COLO668 (cell line): ENCODE measurements around the gene XPO4.
"Not testable (repeated sequence)": the region's sequence is repeated elsewhere in the genome, so short reads cannot be mapped to it uniquely, and the experiment has no call there.

Experiments
- DNase-seq: peaks from one replicate; lab custom pipeline; 2025; ENCODE audit not compliant: unreplicated experiment; lab: John Stamatoyannopoulos, UW

The XPO4 gene

DNA sequence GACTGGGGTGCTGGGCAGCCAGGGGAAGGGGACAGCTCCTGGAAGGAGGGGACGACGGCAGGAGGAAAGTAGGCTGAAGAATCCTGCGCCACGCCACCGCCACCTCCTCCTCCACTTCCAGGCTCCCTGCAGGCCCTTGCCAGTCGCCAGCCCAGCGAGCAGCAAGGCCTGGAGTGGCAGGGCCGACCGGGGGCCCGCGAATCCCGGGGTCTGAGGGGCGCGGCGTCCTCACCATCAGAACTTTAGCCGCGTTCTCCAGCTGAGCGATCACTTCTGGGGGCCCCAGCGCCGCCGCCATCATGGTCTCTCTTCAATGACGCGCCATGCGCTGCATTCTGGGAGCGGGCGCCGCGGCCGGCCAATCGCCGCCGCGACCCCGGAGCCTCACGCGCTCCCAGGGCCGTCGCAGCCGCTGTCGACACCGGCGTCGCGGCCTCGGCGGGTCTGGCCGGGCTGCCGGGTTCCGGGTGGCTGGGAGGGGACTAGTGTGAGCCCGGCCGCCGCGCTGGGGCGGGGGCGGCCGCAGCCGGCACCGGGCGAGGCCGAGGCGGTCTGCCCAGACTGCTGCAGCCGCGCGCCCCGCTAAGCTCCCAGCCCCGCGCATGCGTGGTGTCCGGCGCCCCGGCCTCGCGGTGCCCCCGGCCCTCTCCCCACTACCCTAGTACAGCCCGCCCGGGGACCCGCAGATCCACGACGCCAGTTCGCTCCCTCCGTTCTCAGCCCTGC is at the start of gene XPO4:
TSS of gene XPO4 (minus strand) at position 309 of the 726 bp plus-strand sequence. CDS start at position 301, 8 bp downstream.
- DNase-seq, result peak; percentile 98

DNA sequence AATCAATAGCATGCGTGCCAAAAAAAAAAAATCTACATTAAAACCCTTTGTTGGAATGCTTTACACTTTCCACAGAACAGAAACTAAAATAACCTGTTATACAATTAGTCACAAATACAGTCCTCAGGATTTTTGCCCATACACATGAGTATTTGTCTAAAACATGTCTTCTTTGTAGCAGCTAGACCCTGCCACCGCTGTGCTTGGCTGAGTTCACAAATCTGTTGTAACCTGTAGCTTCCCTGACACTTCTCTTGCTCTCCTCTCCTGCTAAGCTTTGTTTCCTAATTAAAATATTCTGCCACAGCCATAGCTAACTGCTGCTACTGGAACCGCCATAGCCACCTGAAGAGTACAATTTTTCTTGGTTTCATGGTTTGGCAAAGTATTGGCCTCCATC is 45.5 kb upstream of the XPO4 start:
- DNase-seq, result not testable (repeated sequence)

DNA sequence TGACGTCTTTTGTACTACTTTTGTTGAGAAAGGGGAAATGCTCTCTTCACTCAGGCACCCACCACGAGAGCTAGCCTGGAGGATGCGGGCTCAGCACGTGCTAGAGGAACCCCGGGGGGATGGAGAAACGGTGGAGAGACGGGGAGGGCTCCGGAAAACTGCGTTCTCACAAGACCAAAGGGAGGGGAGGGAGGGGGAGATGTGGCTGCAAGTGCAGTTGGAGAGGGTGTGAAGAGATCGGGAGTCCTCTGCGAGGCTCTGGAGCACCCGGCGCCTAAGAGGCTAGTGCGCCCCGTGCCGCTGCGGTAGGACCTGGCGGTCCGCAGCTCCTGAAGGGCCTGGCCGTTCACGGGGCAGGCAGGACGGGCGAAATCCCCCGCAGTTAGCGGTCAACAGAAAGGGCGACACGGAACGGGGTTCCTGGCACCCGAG is 43.4 kb upstream of the XPO4 start:
- no peak for DNase-seq

DNA sequence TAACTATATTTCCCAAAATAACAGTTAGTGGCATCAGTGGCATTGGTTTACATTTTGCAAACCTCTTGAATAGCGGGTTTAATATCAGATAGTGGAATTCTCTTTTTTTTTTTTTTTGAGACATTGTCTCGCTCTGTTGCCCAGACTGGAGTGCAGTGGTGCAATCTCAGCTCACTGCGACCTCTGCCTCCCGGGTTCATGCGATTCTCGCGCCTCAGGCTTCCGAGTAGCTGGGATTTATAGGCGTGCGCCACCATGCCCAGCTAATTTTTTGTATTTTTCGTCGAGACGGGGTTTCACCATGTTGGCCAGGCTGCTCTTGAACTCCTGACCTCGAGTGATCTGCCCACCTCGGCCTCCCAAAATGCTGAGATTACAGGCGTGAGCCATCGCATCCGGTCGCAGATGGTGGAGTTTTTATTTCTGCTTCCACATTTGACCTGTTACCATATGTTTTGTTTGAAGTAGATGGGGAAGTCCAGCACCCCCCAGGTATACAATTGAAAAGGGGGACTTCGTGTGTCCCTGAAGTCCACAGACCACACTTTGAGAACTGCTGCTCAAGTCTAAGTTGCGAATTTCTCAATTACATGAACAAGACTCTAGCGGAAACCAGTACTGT is 40.5 kb upstream of the XPO4 start:
- no peak for DNase-seq

DNA sequence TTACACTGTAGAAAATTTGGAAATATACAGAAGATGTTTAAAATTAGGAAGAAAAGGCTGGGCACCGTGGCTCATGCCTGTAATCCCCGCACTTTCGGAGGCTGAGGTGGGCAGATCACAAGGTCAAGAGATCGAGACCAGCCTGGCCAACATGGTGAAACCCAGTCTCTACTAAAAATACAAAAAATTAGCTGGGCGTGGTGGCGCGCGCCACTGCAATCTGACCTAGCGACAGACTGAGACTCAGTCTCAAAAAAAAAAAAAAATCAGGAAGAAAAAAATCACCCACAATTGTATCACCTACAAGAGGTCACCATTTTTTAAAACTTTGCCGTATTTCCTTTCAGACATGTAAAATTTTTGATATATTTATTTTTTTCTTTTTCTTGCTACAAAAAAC is 38.0 kb upstream of the XPO4 start:
- DNase-seq, result not testable (repeated sequence)

DNA sequence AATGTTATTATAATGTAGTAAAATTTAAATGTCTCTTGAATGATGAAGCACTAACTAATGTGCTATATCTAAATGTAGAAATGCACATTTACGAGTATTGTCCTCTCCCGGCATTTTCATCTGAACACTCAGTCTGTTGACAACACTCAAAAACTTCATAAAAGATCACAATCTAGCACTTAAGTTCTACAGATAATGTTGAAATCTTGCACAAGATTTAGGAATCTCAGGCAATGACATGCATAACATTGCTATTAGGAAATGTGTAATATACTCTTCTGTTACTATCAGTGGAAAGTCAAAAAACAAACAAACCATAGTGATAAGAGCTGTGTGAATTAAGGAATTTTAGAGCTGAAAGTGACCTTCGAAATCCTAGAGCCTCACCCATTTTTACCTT is 37.5 kb upstream of the XPO4 start:
- DNase-seq, result no peak

DNA sequence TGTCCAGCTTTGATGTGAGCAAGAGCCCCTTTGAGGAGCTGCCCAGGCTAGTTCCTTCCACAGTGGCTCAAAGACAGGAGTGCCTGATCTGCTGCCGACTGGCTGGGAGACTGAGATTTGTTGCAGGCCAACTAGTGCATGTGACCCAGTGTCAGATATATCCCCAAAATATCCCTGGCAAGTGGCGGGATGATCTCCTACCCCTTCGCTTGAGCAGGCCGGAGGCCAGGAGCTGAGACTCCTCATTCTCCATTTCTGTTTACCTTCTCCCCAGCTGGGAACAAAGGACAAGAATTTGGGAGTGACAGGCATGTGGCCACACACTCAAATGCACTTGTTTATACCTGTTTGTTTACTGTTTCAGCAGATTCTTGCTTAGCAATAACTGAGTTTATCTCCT is 37.1 kb upstream of the XPO4 start:
- DNase-seq, result no peak

DNA sequence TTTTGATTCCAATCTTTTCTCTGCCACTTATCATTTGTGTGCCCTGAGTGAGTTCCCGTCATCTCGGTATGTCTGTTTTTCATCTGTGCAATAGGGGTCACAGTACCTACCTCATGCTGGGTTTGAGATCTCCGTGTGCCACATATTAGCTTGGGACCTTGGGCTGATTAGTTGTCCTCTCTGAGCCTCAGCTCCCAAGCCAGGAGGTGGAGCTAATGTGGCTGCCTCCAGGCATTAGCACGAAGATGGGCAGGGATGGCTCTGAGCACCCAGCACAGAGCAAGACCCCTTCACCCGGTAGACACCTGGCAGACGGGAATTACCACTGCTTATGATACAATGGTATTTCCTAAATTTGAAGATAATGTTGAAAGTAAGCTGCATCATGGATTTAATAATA is 35.8 kb upstream of the XPO4 start:
- no peak for DNase-seq

DNA sequence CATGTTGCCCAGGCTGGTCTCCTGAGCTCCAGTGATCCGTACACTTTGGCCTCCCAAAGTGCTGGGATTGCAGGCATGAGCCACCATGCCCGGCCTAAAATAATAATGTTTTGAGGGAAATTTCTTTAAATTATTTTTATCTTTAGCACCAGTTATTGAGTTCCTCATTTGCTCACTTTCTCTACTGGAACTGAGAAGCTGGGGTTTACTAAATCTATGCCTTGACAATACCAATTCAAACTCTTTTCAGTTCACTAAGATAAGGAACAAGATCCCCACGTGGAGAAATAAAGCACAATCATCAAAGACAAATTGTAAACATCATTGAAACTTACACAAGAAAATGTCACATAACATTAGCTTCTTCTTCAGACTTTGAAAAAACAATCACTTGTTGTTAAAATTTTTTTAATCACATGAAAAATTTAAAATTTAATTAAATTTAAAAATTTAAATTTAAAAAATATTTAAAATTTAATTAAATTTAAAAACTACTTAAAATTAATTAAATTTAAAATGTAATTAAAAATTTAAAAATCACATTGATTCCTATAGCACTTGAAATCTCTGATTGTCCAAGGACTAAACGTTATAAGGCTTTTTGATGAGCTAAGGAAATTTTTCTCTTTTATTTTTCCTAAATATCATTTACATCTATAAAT is 25.2 kb upstream of the XPO4 start:
- DNase-seq, result no peak

DNA sequence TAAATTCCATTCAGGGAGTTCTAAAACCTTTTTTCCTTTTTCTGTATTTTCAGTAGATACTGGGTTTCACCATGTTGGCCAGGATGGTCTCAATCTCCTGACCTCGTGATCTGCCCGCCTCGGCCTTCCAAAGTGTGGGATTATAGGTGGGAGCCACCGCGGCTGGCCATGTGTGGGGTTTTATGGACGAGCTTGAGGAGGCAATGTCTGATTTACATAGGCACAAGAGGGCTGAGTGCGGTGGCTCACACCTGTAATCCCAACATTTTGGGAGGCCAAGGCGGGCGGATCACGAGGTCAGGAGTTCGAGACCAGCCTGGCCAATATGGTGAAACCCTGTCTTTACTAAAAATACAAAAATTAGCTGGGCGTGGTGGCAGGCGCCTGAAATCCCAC is 22.8 kb upstream of the XPO4 start:
- not testable (repeated sequence) for DNase-seq

DNA sequence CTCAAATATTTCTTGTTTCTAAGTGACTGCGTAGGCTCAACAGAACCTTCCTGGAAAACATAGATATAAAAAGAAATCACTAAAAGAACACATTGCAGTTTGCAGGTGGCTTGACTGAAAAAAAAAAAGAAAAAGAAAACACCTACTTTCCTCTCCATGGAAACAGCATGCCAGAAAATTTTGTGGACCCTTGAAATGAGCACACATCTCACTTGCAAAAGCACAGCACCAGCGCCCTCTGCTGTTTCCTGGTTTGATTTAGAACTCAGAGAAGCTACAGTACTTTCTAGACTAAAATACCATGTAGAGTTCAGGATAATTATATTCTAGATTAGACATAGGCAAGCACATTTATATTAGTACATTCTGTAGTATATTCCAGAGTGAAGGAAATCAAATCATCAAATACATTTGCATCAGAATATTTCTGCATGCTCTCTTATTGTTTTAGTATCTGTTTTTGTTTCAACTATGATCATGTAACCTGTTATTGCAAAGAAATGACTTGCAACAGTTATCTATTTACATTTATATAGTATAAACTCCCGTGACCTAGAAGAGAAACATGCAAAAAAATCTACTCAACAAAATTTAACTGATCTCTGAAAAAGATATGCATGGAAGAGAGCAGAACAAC is 22.3 kb upstream of the XPO4 start:
- peak; percentile 90 for DNase-seq

DNA sequence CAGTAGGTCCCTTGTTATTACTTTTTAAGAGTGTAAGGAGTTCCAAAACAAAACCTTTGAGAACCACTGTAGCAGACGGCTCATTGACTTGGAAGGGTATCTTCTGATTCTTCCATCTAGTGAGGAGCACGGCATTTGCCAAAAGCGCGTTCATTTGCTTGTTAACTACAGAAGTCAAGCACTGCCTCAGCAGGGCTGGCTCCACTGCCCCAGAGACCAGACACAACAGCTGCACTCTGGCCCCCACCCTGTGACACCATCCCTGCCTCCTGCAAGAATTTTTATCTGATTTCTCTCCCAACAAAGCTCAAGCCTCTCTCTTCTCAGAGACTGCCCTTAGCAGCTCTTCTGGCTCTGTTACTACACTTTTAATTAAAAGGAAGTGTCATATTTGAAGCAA is 20.7 kb upstream of the XPO4 start:
- no peak for DNase-seq

DNA sequence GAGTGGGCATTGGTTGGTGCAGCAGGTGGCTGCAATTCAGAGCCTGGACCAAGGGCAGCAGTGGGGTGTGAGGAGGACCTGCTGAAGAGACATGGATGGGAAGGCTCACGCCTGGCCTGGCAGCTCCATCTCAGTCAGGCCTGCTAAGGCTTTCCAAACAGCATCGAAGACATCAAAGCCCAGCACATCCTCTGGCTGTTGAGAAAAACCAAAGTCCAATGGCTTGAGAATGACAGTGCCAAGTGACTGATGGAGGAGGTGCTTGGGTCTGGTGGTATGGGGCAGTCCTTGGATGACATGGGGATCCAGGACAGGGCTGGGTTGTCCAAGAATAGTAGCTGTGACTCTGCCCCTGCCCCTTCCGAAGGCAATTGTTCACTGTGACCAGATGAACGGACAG is 19.0 kb upstream of the XPO4 start:
- DNase-seq, result no peak

DNA sequence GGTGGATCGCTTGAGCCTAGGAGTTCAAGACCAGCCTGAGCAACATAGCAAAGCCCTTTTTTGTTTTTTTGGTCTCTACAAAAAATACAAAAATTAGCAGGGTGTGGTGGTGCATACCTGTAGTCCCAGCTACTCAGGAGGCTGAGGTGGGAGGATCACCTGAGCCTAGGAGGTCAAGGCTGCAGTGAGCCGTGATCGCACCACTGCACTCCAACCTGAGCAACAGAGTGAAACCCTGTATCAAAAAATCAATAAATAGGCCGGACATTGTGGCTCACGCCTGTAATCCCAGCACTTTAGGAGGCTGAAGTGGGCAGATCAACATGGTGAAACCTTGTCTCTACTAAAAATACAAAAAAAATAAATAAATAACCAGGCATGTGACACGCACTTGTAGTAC is 13.1 kb upstream of the XPO4 start:
- DNase-seq, result not testable (repeated sequence)

DNA sequence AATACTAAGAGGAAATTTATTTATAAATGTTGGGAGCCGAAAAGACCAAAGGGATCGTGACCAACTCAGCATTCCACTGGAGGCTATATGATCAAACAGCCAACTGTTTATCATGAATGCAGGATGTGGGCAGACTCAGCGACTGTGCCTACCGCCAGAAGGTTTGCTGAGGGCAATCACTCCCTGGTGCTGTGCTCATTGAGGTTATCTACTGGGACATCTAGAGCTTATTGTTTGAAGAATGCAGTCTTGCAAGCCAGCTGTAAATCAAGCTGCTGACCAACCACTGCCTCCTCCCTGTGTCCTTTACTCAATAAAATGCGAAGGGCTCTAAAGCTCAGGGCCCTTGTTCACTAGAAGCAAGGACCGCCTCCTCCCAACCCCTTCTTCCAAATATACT is 8.5 kb upstream of the XPO4 start:
- DNase-seq, result no peak

DNA sequence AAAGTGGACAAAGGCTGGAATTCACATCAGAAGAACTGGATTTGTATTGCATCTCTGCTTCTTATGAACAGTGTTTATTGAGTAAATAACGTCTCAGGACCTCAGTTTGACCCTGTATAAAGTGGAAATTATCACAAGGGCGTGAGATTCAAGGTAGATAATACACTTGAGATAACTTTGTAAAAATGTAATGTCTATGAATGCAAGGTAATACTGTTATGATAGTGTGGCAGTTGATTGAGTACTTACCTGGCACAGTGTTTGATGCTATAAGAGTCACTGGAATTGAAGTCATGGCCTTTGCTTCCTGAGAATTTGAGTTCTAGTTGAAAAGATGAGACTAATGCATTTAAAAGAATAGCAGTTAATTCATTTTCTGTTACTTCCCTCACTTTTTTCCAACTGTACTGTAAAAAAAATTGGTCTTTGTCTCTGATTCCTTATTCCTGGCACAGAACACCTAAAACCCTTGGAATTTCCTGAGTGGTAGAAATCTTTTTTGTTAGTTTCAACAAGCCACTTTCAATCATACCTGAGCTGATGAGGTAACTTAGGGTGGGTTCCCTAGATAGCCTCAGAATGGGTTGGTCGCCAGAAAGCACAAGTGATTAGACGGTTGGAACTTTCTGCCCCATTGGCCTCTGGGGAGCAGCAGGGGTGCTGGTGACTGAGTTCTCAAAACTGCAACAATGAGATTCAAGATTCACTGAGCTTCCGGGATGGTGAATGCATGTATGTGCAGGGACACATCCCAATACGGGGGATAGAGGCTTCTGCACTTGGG is 6.4 kb upstream of the XPO4 start:
- DNase-seq, result no peak

DNA sequence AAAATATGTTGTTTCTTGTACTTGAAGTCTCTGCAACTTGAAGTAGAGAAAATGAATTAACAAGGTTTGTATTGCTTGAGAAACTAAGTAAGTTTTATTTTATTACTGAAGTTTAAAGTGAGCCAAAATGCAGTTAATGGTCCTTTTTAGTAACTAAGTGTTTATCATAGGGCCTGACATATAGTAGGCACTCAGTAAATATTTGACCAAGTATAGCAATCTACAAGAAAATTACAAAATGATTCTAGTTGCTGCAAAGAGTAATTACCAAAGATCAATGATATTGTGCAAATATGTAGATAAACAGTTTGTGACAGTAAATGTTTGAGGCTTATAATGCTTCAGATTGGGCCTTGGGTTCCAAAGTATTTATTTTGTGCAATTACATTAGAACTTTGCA is 2.4 kb upstream of the XPO4 start:
- no peak for DNase-seq

DNA sequence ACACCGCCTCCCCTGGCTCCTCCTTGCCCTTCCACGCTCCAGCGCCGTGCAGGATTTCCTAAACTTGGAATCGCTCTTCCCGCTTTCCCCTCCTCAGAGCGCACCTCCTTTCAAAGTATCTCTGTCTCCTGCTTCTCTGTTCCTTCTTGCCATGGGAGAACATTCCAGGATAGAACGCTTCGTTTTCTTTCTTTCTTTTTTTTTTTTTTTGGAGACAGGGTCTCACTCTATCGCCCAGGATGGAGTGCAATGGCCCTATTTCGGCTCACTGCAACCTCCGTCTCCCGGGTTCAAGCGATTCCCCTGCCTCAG is 574 bp upstream of the XPO4 start:
- no peak for DNase-seq

DNA sequence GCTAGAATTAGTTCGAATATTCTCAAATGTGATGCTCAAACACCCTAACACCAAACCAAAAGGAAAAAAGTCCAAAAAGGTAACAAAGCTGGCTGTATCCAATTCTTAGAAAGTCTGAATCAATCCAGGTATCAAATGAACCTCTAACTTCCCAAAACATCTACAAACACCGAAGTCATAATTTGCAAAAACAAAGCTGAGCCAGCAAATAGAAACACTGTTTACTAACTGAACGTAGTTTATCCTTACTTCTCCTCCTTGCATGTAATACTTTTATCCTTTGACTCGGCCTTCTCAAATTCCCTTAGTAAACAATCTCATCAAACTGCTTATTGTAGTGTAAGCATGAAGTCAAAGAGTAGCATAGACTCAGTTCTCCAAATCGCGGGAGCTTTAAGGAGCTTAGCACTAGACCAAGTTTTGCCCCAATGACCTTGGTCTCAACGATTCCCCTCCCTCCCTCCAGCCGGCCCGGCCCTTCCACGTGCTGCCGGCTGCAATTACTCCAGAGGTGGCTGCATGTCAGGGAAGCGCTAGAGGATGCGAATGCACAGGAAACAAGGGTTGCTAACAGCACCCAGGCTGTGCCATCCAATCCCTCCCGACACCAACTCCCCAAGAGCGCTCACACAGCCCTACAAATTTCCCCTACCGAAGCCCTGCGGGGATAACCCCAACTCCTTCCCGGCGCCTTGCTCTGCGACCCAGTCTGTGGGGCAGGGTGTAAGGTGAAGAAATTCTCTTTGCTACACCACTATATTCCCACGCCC is 693 bp downstream of the XPO4 start:
- peak; percentile 79 for DNase-seq

DNA sequence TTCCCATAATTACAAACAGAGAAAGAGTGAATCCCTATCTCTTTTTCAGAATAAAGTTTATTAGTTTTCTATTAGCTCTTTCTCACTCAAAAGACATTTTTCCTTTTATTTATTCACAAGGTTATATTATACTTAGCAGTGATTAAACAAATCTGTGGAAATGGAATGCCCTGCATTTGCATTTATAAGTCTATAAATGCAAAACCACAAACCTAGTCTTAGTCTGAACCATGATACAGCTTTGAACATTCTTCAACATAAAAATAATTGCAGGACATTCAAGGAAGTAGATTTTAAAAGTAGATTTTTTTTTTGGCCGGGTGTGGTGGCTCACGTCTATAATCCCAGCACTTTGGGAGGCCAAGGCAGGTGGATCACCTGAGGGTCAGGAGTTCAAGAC is 8.3 kb downstream of the XPO4 start:
- no peak for DNase-seq

DNA sequence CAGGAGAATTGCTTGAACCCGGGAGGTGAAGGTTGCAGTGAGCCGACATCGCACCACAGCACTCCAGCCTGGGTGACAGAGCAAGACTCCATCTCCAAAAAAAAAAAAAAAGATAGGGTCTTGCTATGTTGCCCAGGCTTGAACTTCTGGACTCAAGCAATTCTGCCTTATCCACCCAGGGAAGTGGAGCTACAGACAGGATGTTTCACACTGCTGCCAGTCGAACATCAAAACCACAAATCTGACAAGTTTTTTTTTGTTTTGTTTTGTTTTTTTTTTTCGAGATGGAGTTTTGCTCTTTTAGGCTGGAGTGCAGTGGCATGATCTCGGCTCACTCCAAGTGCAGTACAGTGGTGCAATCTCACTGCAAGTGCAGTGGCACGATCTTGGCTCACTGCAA is 10.8 kb downstream of the XPO4 start:
- no peak for DNase-seq
